Measurements from ENCODE around the gene CFAP46.

Gene CFAP46

DNA sequence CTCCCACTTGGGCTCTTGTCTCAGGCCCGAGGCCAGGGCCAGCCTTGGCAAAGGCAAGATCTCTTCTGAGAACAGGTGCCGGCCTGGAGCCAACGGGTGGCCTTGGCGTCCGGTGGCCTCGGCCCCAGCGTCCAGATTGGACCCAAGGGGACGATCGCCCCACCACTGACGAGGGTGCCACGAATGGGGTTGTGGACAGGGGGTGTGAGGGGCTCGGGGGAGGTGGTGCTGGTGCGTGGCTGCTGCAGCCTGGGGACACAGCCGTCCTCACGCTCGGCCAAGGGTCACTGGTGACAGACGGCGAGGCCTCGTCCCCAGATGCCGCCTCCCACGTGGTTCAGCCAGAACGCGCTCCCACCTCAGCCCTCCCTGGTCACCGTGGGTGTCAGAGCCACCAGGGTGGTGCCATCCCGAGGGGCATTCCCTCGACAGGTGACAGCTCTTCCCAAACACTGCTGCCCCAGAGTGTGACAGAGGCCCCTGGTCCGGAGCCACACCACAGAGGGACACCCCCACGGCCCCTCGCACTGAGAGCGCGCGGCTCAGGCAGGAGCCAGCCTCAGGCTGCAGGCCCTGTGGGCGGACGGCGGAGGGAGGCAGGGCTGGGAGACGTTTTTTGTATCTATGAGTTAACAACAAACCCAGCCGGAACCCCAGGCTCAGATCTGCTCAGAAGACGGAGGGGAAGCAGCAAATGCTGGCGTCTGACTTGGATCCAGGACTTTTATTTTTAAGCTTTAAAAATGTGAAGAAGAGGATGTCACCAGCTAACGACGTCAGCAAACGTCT, 18.5 kb upstream of the CFAP46 start:
- H3K36me3 ChIP-seq (ENCODE audit: insufficient read depth, low read length): no peaks in the 10 kb centered on the region
- no peaks in the 10 kb centered on the region for H3K79me2 ChIP-seq (ENCODE audit: insufficient read depth, low read length)
- no peak for ATAC-seq (ENCODE audit: insufficient read depth, low read depth)

DNA sequence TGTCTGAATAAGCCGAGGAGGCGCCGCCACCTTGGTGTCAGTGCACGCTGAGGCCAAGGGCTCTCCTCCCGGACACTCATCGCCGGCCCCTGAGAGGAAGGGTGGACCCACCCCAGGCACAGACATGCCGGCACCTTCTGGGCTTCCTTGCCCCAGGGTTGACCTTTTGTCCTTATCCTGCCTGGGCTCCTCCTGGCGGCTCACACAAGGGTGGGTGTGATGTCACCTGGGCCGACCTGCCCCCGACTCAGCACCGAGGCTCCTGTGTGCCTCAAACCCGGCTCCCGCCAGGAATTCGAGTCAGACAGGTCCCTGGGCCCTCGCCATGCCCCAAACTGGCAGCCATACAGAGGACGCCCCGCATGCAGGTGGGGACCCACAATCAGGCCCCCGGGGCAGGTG, 17.7 kb upstream of the CFAP46 start:
- Histone ChIP-seq H3K79me2 (ENCODE audit: insufficient read depth, low read length) (no peaks in the 10 kb centered on the region), H3K27me3 (ENCODE audit: insufficient read depth, low read length, poor library complexity) (peaks cover 3% of the 10 kb centered on the region)

More for the DNA sequence above, 18.5 kb upstream of the CFAP46 start:
- TF ChIP-seq, protein P1, sequence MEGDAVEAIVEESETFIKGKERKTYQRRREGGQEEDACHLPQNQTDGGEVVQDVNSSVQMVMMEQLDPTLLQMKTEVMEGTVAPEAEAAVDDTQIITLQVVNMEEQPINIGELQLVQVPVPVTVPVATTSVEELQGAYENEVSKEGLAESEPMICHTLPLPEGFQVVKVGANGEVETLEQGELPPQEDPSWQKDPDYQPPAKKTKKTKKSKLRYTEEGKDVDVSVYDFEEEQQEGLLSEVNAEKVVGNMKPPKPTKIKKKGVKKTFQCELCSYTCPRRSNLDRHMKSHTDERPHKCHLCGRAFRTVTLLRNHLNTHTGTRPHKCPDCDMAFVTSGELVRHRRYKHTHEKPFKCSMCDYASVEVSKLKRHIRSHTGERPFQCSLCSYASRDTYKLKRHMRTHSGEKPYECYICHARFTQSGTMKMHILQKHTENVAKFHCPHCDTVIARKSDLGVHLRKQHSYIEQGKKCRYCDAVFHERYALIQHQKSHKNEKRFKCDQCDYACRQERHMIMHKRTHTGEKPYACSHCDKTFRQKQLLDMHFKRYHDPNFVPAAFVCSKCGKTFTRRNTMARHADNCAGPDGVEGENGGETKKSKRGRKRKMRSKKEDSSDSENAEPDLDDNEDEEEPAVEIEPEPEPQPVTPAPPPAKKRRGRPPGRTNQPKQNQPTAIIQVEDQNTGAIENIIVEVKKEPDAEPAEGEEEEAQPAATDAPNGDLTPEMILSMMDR (IDR thresholded peaks at IDR 0.05; ENCODE audit: borderline replicate concordance, extremely low read depth, low read length, poor library complexity, severe bottlenecking): no peak
- TF ChIP-seq EZH2 (IDR thresholded peaks at IDR 0.05; ENCODE audit: borderline replicate concordance, low read depth, low read length, severe bottlenecking): no peak
- Histone ChIP-seq H3K9me3 (ENCODE audit: insufficient read depth, low read length, severe bottlenecking) (no peaks in the 10 kb centered on the region), H2AFZ (ENCODE audit: low read depth, low read length) (no peak overlapping the region), H3K27ac (ENCODE audit: low read length) (no peak overlapping the region), H3K4me3 (ENCODE audit: low read depth in 1 of 2, low read length in 2 of 2) (no peak overlapping the region), H3K9ac (ENCODE audit: low read depth, low read length) (no peak overlapping the region), H3K4me2 (ENCODE audit: insufficient read depth, low read length) (no peak overlapping the region), H3K27me3 (ENCODE audit: insufficient read depth, low read length, poor library complexity) (peaks cover 3% of the 10 kb centered on the region), H3K4me1 (ENCODE audit: insufficient read depth, low read length) (no peaks in the 10 kb centered on the region), H4K20me1 (ENCODE audit: insufficient read depth, low read length) (no peaks in the 10 kb centered on the region)
- DNase-seq: no peak

DNA sequence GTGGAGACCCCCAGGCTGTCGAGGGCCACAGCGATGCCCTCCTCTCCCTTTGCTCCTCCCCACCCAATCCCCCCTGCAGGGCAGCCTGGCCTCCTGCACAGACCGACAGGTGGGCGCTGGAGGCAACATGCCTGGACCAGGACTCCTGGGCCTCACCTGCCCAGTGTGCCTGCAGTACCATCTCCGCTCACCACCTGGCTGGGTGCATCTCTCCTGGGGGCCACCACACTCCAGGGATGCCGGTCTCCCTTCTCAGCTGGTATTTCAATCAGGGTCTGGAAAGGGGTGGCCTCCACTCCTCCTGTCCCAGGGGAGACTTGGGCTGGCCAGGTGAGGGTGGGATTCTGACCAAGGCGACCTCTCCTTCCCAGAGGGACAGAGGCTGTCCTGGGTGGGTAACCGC, 17.2 kb upstream of the CFAP46 start:
- H3K4me3 ChIP-seq (ENCODE audit: low read depth in 1 of 2, low read length in 2 of 2): no peak overlapping the region

More for the DNA sequence above, 17.7 kb upstream of the CFAP46 start:
- Histone ChIP-seq H3K9ac (ENCODE audit: low read depth, low read length) (no peak overlapping the region), H3K36me3 (ENCODE audit: insufficient read depth, low read length) (no peaks in the 10 kb centered on the region), H3K4me1 (ENCODE audit: insufficient read depth, low read length) (no peaks in the 10 kb centered on the region), H3K4me3 (ENCODE audit: low read depth in 1 of 2, low read length in 2 of 2) (no peak overlapping the region), H3K4me2 (ENCODE audit: insufficient read depth, low read length) (no peak overlapping the region), H2AFZ (ENCODE audit: low read depth, low read length) (no peak overlapping the region), H4K20me1 (ENCODE audit: insufficient read depth, low read length) (no peaks in the 10 kb centered on the region), H3K9me3 (ENCODE audit: insufficient read depth, low read length, severe bottlenecking) (no peaks in the 10 kb centered on the region), H3K27ac (ENCODE audit: low read length) (no peak overlapping the region)
- ATAC-seq (ENCODE audit: insufficient read depth, low read depth): no peak
- no peak for TF ChIP-seq EZH2 (IDR thresholded peaks at IDR 0.05; ENCODE audit: borderline replicate concordance, low read depth, low read length, severe bottlenecking)
- TF ChIP-seq, protein P1 (IDR thresholded peaks at IDR 0.05; ENCODE audit: borderline replicate concordance, extremely low read depth, low read length, poor library complexity, severe bottlenecking): no peak
- no peak for DNase-seq

More for the DNA sequence above, 17.2 kb upstream of the CFAP46 start:
- Histone ChIP-seq H4K20me1 (ENCODE audit: insufficient read depth, low read length) (no peaks in the 10 kb centered on the region), H3K36me3 (ENCODE audit: insufficient read depth, low read length) (no peaks in the 10 kb centered on the region), H3K4me2 (ENCODE audit: insufficient read depth, low read length) (no peak overlapping the region), H3K4me1 (ENCODE audit: insufficient read depth, low read length) (no peaks in the 10 kb centered on the region), H2AFZ (ENCODE audit: low read depth, low read length) (no peak overlapping the region), H3K27me3 (ENCODE audit: insufficient read depth, low read length, poor library complexity) (peaks cover 6% of the 10 kb centered on the region), H3K27ac (ENCODE audit: low read length) (no peak overlapping the region), H3K9me3 (ENCODE audit: insufficient read depth, low read length, severe bottlenecking) (no peaks in the 10 kb centered on the region), H3K79me2 (ENCODE audit: insufficient read depth, low read length) (no peaks in the 10 kb centered on the region), H3K9ac (ENCODE audit: low read depth, low read length) (no peak overlapping the region)
- no peak for ATAC-seq (ENCODE audit: insufficient read depth, low read depth)
- no peak for TF ChIP-seq EZH2 (IDR thresholded peaks at IDR 0.05; ENCODE audit: borderline replicate concordance, low read depth, low read length, severe bottlenecking)
- TF ChIP-seq, protein P1 (IDR thresholded peaks at IDR 0.05; ENCODE audit: borderline replicate concordance, extremely low read depth, low read length, poor library complexity, severe bottlenecking): no peak
- no peak for DNase-seq
